ENCODE results near the gene CPEB4.

- TF ChIP-seq EZH2phosphoT487 (IDR thresholded peaks at IDR 0.05; ENCODE audit: insufficient read depth, low read depth) (no peak), EZH2 (IDR thresholded peaks at IDR 0.05; ENCODE audit: insufficient read depth, poor library complexity, severe bottlenecking) (no peak)
These were observed 38.2 kb upstream of the CPEB4 start for GRCh38 chr5:173849908-173850307.

All from GM23248 (cell line).